Measurements from ENCODE around the gene HSP90AB1.
"Not testable (repeated sequence)": the region's sequence is repeated elsewhere in the genome, so short reads cannot be mapped to it uniquely, and the experiment has no call there.

HSP90AB1 gene

GRCh38 chr6:44222486-44223318 lies 24.2 kb upstream of the HSP90AB1 start:
- DNase-seq (ENCODE audit: low read depth in 2 of 2) = no peak

GRCh38 chr6:44223319-44224028 lies 23.4 kb upstream of the HSP90AB1 start, which contains the start of gene SLC29A1:
SLC29A1 (plus strand) TSS chr6:44223595; CDS start chr6:44227314, 3,719 bp downstream.
- peak; percentile 82 for DNase-seq (ENCODE audit: low read depth in 2 of 2)

GRCh38 chr6:44224029-44224964 lies 22.6 kb upstream of the HSP90AB1 start:
- DNase-seq (ENCODE audit: low read depth in 2 of 2) = no peak

DNA sequence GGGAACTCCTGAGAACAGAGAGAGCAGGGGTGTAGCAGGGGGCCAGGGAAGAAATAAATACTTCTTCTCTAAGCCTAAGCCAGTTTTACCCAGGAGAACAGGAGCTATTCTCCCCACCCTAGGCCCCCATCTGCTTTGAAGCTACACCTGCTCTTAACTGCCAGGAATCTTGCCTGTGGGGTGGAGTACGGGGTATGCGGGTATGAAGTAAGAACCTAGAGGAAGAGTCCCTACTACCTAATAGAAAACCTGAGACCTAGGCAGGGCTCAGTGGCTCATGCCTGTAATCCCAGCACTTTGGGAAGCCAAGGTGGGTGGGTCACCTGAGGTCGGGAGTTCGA lies 22.0 kb upstream of the HSP90AB1 start:
- no peak for DNase-seq (ENCODE audit: low read depth in 2 of 2)

GRCh38 chr6:44225579-44226325 lies 21.1 kb upstream of the HSP90AB1 start:
- DNase-seq (ENCODE audit: low read depth in 2 of 2) = no peak

GRCh38 chr6:44226368-44227147 lies 20.3 kb upstream of the HSP90AB1 start:
- no peak for DNase-seq (ENCODE audit: low read depth in 2 of 2)

GRCh38 chr6:44227148-44227793 lies 19.6 kb upstream of the HSP90AB1 start:
- DNase-seq (ENCODE audit: low read depth in 2 of 2) = no peak

- DNase-seq (ENCODE audit: low read depth in 2 of 2) = no peak
These were observed 18.9 kb upstream of the HSP90AB1 start for GRCh38 chr6:44228031-44228430.

DNA sequence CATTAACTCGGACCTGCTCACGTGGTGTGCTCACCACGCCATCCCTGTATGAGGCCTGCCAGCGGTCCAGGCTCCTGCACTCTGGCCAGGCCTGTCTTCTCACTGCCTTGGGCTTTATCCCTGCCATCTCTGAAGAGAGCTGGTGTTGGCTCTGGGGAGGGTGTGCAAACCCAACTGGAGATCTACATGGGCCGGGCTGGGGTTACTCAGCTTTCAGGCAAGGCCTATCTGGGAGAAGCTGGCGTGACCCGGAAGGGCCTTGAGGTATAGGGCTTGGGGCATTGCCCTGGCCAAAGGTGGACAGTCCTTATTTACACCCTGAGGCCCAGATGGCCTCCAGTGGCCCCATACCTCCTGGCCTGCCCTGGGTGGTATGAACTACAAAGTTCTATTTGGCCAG lies 18.5 kb upstream of the HSP90AB1 start:
- no peak for DNase-seq (ENCODE audit: low read depth in 2 of 2)

- DNase-seq (ENCODE audit: low read depth in 2 of 2) = no peak
These were observed 18.1 kb upstream of the HSP90AB1 start for GRCh38 chr6:44228836-44229235.

DNA sequence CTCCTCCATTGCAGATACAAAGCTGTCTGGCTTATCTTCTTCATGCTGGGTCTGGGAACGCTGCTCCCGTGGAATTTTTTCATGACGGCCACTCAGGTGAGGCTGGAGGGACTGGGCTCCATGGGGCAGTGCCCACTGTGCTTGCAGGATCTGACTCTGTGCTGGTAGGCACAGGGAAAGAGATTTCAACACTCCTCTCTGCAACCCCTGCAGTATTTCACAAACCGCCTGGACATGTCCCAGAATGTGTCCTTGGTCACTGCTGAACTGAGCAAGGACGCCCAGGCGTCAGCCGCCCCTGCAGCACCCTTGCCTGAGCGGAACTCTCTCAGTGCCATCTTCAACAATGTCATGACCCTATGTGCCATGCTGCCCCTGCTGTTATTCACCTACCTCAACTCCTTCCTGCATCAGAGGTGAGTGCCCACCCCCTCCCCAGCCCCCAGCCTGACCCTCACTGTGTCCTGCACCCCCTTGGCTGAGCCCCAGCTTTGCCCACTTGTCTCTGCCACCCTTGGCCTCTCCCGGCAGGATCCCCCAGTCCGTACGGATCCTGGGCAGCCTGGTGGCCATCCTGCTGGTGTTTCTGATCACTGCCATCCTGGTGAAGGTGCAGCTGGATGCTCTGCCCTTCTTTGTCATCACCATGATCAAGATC lies 17.4 kb upstream of the HSP90AB1 start:
- DNase-seq (ENCODE audit: low read depth in 2 of 2) = no peak

DNA sequence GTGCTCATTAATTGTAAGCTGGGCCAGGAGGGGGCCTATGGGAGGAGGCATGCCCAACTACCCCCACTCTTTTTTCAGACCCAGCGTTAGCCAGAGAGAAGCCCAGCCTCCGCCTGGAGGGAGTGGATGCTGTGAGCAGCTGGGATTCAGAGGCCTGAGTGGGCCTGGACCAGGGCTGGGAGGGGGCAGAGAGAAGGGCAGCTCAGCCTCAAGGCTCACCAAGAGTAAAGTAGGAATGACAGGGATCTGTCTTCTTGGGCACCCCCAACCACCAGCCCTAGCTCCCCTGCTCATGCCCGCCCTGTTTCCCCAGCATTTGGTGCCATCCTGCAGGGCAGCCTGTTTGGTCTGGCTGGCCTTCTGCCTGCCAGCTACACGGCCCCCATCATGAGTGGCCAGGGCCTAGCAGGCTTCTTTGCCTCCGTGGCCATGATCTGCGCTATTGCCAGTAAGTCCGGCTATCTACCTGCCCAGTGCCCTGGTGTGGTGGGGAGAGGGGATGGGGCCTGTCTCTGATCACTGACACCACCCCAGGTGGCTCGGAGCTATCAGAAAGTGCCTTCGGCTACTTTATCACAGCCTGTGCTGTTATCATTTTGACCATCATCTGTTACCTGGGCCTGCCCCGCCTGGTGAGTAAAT lies 16.7 kb upstream of the HSP90AB1 start:
- DNase-seq (ENCODE audit: low read depth in 2 of 2) = no peak

- not testable (repeated sequence) for DNase-seq (ENCODE audit: low read depth in 2 of 2)
These were observed 15.5 kb upstream of the HSP90AB1 start for GRCh38 chr6:44231426-44231825.

DNA sequence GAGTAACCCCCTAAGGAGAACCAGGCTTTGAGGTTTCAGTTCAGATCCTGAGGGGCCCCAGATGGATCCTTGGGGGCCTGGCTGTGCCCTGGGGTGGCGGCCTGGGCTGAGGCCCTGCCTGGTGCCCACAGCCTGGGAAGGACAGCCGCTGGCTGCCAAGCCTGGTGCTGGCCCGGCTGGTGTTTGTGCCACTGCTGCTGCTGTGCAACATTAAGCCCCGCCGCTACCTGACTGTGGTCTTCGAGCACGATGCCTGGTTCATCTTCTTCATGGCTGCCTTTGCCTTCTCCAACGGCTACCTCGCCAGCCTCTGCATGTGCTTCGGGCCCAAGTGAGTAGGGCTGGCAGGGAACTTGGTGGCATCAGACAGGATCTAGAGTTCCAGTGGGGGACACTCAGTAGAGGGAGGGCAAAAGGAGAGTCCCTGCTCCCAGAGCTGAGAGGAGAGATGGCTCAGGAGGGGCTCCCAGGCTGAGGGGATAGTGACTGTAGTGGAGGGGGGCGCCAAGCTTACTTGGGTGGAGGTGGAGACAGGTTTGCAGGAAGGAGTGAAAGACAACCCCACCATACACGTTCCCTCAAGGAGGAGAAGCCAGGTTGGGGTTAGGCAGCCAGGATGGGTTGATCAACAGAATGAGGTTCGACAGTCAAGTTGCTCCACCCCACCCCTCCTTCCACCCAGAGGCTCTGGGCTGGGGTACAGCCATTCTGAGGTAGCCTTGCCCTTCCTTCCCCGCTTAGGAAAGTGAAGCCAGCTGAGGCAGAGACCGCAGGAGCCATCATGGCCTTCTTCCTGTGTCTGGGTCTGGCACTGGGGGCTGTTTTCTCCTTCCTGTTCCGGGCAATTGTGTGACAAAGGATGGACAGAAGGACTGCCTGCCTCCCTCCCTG lies 14.0 kb upstream of the HSP90AB1 start:
- no peak for DNase-seq (ENCODE audit: low read depth in 2 of 2)

DNA sequence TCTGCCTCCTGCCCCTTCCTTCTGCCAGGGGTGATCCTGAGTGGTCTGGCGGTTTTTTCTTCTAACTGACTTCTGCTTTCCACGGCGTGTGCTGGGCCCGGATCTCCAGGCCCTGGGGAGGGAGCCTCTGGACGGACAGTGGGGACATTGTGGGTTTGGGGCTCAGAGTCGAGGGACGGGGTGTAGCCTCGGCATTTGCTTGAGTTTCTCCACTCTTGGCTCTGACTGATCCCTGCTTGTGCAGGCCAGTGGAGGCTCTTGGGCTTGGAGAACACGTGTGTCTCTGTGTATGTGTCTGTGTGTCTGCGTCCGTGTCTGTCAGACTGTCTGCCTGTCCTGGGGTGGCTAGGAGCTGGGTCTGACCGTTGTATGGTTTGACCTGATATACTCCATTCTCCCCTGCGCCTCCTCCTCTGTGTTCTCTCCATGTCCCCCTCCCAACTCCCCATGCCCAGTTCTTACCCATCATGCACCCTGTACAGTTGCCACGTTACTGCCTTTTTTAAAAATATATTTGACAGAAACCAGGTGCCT lies 13.3 kb upstream of the HSP90AB1 start:
- no peak for DNase-seq (ENCODE audit: low read depth in 2 of 2)

DNA sequence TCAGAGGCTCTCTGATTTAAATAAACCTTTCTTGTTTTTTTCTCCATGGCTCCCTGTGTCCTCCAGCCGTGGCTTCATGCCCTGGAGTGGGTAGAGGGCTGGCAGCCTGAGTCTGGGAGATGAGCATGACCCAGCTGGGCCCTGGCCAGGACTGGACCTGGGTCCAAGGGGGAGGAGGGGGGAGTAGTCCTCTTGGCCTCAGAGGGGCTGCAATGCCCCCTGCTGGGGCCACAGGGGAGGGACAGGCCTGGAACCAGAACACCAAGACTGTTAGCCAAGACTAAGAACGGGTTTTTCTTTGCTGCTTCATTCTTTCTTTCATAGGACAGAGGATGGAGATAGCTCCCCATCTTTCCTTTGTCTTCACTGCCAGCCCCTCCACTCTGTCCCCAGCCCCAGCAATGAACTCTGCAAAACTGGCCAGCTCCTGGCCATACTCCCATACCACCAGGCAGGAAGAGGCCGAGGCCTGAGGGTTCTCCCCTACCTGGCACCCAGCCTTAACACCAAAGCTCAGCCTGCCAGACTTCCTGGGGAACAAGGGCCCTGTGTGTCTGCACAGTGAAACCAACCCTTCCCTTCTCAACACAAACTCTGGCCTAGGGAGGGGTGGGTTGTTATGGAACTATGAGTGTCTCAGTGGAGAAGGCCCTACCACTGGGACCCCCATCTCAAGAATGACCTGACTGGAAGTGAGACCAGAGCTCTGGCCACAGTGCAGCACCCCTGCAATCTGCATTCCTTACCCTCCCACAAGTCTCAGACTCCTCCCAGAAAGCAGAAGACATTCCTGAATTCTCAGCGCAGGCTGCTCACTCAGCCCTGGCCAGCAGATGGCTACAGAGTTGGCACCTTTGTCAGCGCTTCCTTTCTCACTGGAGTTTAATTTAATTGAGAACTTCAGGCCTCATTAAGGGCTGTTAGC lies 12.5 kb upstream of the HSP90AB1 start:
- DNase-seq (ENCODE audit: low read depth in 2 of 2) = no peak

- DNase-seq (ENCODE audit: low read depth in 2 of 2) = no peak
These were observed 11.6 kb upstream of the HSP90AB1 start for GRCh38 chr6:44235269-44235668.

Data from stimulated activated CD4-positive, alpha-beta T cell treated with anti-CD3 and anti-CD28 coated beads, Interleukin-4, amount 100 ng/mL, for 48 hours (primary cell).